K562 (cell line): ENCODE results near the gene SLC1A4. TPM values are rescaled to one million over a fixed set of nuclear protein-coding genes. Genes with fewer than 3 reads are reported as not detected.

Experiments
- ATAC-seq: fragments of 200-7000 bp; cut with Tn5 transposase; 3 replicates; pipeline ENCODE4 v1.9.1; 2020; ENCODE audit warnings: moderate library complexity
- BruUV-seq: library from RNA; stranded (reverse); fragments of 400-500 nt; replicated peaks from 2 replicates; lab custom pipeline; 2021; lab: Mats Ljungman, UMichigan
- CTCF ChIA-PET: fragments of 300-600 bp; formaldehyde crosslinking; extraction: SDS; loops from one replicate; lab custom pipeline; 2021; ENCODE audit warnings: low intra/inter-chr PET ratio; lab: Yijun Ruan, JAX
- POLR2A ChIA-PET: fragments of 300-600, 350-650 bp; sonication (Branson Sonifier 250); formaldehyde crosslinking; extraction: SDS; loops from one replicate; lab custom pipeline; 2021; ENCODE audit warnings: antibody characterized with exemption, inconsistent platforms; lab: Yijun Ruan, JAX
- DNase-seq, 4 experiments: peaks; one replicate each; pipeline versions ENCODE4 v3.0.0 to v3.0.0-alpha.2; 2011 to 2018; ENCODE audit warnings: low spot score in 3 of 4, mixed read lengths in 3 of 4; ENCODE audit errors: extremely low read depth in 1 of 4
- FAIRE-seq: peaks from 2 replicates; lab custom pipeline; 2011; peaks lifted over from hg19 to GRCh38; lab: Jason Lieb, UNC
- H2AFZ ChIP-seq: 2 replicates; pipeline ENCODE4 v1.6.0; 2011; ENCODE audit warnings: low read depth, low read length, control low read depth, inconsistent platforms
- H3K27ac ChIP-seq: fragments of 200-600 bp; 3 replicates; pipeline ENCODE4 v1.8.0; 2011; ENCODE audit warnings: low read depth, mild to moderate bottlenecking, control low read depth, inconsistent platforms, low read length, moderate library complexity, mixed read lengths; ENCODE audit errors: extremely low read depth
- H3K27me3 ChIP-seq, 2 experiments: fragments of 300-600 bp in 1 of 2; 2 replicates in 1 of 2; 3 replicates in 1 of 2; pipeline versions ENCODE4 v1.6.0 to v1.8.0; 2011; ENCODE audit warnings: inconsistent platforms in 2 of 2, low read length in 2 of 2, mild to moderate bottlenecking in 1 of 2, mixed read lengths in 1 of 2, moderate library complexity in 1 of 2; ENCODE audit not compliant: control insufficient read depth in 2 of 2, insufficient read depth in 2 of 2
- H3K36me3 ChIP-seq: fragments of 300-600 bp; 3 replicates; pipeline ENCODE4 v1.8.0; 2011; ENCODE audit warnings: mild to moderate bottlenecking, low read length, inconsistent platforms; ENCODE audit not compliant: control insufficient read depth, insufficient read depth
- H3K4me1 ChIP-seq, 2 experiments: fragments of 200-600 bp in 1 of 2; replicated peaks in 1 of 2; 2 replicates in 1 of 2; 3 replicates in 1 of 2; pipeline versions ENCODE4 v1.5.1 to v1.8.0; 2011; ENCODE audit warnings: inconsistent platforms in 2 of 2, low read length in 2 of 2, mild to moderate bottlenecking in 1 of 2, mixed read lengths in 1 of 2, moderate library complexity in 1 of 2; ENCODE audit not compliant: control insufficient read depth in 2 of 2, insufficient read depth in 2 of 2
- H3K4me2 ChIP-seq: 2 replicates; pipeline ENCODE4 v1.6.1; 2011; ENCODE audit warnings: low read length, control low read depth, inconsistent platforms, mixed read lengths; ENCODE audit not compliant: insufficient read depth
- H3K4me3 ChIP-seq: fragments of 200-600 bp; sonication (generic), shearing (Covaris generic); 2 replicates; pipeline ENCODE4 v1.5.1; 2016; ENCODE audit warnings: control low read depth, inconsistent platforms
- H3K79me2 ChIP-seq: fragments of 200-600 bp; 3 replicates; pipeline ENCODE4 v1.8.0; 2011; ENCODE audit warnings: low read length, inconsistent platforms; ENCODE audit not compliant: control insufficient read depth, insufficient read depth
- H3K9ac ChIP-seq, 2 experiments: 2 replicates each; pipeline versions ENCODE4 v1.6.0 to v1.6.1; 2011; ENCODE audit warnings: low read depth in 2 of 2, low read length in 2 of 2, control low read depth in 1 of 2, inconsistent platforms in 1 of 2, mild to moderate bottlenecking in 1 of 2, mixed read lengths in 1 of 2; ENCODE audit not compliant: insufficient read depth in 1 of 2
- H3K9me1 ChIP-seq: one replicate; pipeline ENCODE4 v1.6.0; 2011; ENCODE audit warnings: inconsistent platforms, mild to moderate bottlenecking, low read length, moderate library complexity; ENCODE audit not compliant: control insufficient read depth, insufficient read depth
- H3K9me3 ChIP-seq: replicated peaks from 2 replicates; pipeline ENCODE4 v1.5.1; 2011; ENCODE audit warnings: low read depth, low read length, inconsistent platforms; ENCODE audit not compliant: control insufficient read depth, insufficient read depth
- H4K20me1 ChIP-seq: replicated peaks from 2 replicates; pipeline ENCODE4 v1.6.1; 2011; ENCODE audit warnings: low read length, inconsistent platforms, mixed read lengths; ENCODE audit not compliant: control insufficient read depth, insufficient read depth
- ATF2 ChIP-seq: sonication (generic); formaldehyde crosslinking; IDR thresholded peaks from 2 replicates; pipeline ENCODE4 v1.8.1; 2022; ENCODE audit warnings: missing genetic modification reagents
- HSF4 ChIP-seq: fragments of 250-450 bp; sonication (Bioruptor Pico); IDR thresholded peaks from 2 replicates; pipeline ENCODE4 v2.1.2; 2022; ENCODE audit warnings: mild to moderate bottlenecking, moderate library complexity, borderline replicate concordance
- MAZ ChIP-seq, 2 experiments: fragments of 450-650 bp in 1 of 2; sonication (generic) in 1 of 2; formaldehyde crosslinking; IDR thresholded peaks in 1 of 2; conservative IDR thresholded peaks in 1 of 2; 2 replicates each; pipeline versions ENCODE4 v1.4.0 to v1.5.0; 2020; ENCODE audit warnings: mild to moderate bottlenecking in 1 of 2, missing genetic modification reagents in 1 of 2
- SNRNP70 ChIP-seq: fragments of 200-400 bp; formaldehyde crosslinking; optimal IDR thresholded peaks from 2 replicates; pipeline ENCODE3; 2017; ENCODE audit warnings: low read depth, low read length
- TFE3 ChIP-seq: fragments of 450-650 bp; formaldehyde crosslinking; IDR thresholded peaks from 2 replicates; pipeline ENCODE4 v1.4.0; 2020; ENCODE audit warnings: mild to moderate bottlenecking, mixed read lengths
- ZNF347 ChIP-seq: fragments of 450-650 bp; formaldehyde crosslinking; IDR thresholded peaks from 2 replicates; pipeline ENCODE4 v1.4.0; 2020; ENCODE audit warnings: low read depth, mild to moderate bottlenecking, moderate library complexity
- ZNF449 ChIP-seq: fragments of 250-450 bp; sonication (Bioruptor Pico); IDR thresholded peaks from 2 replicates; pipeline ENCODE4 v1.8.0; 2022; ENCODE audit warnings: moderate library complexity, mild to moderate bottlenecking, inconsistent platforms
- WGBS: fragments of 100-300 bp; shearing (Covaris generic); methylation state at CpG from one replicate; pipeline ENCODE4 v1.1.6; 2016; ENCODE audit warnings: low coverage, mixed read lengths; ENCODE audit not compliant: insufficient coverage; ENCODE audit errors: missing lambda C conversion rate; 5-methylcytosine and 5-hydroxymethylcytosine counted together
- in situ Hi-C: fragments of 300-500 bp; cut with MboI; formaldehyde crosslinking; loops from 4 replicates; pipeline ENCODE4 v1.15.0; 2018; ENCODE audit warnings: inconsistent platforms, mixed read lengths
- intact Hi-C: fragments of 100-400 bp; cut with micrococcal nuclease; formaldehyde crosslinking; loops from 2 replicates; pipeline ENCODE4 v1.14.2; 2022
- polyA plus RNA-seq, 8 experiments: library from polyadenylated mRNA; depleted of rRNA in 4 of 8; stranded (reverse) in 5 of 8; unstranded in 3 of 8; fragments of >200 nt; fragmentation: Nextera tagmentation in 2 of 8; fragmentation: Illumina TruSeq in 1 of 8; extraction: Ambion mirVana in 2 of 8; extraction: Trizol in 1 of 8; gene quantifications; 2 replicates each; pipeline versions ENCODE4 v1.2.1 to v1.2.3, GENCODE V29; 2011 to 2014; ENCODE audit warnings: inconsistent platforms in 1 of 8, missing spikeins in 1 of 8
- total RNA-seq, 7 experiments: library from RNA; depleted of rRNA in 6 of 7; stranded (reverse); fragments of >200 nt in 6 of 7; fragmentation: Illumina TruSeq in 2 of 7; extraction: Trizol in 2 of 7; gene quantifications; 2 replicates each; pipeline versions ENCODE4 v1.2.1 to v1.2.3, GENCODE V29; 2011 to 2021; ENCODE audit warnings: low replicate concordance in 1 of 7

Gene SLC1A4
- total and polyA plus RNA-seq, 9 of the 15 experiments (the other 6 are each of a cell fraction or from before 2014, with no cell fraction given): 4.4 to 24.0 (median 10.9) TPM

DNA sequence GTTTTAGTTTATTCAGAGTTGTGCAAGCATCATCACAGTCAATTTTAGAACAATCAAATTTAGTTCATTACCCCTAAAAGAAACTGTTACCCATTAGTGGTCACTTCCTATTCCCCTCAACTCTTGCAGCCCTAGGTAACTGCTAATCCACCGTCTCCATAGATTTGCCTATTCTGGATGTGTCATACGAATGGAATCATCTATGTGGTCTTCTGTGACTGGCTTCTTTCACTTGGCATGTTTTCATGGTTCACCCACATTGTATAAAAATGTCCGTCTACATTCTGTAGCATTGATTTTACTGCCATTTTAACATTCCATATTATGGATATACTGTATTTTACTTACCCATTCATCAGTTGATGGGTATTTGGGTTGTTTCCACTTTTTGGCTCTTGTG, 61.7 kb downstream of the SLC1A4 start:
- in situ Hi-C loops (no loop called here), intact Hi-C loops (no loop called here)
- Histone ChIP-seq H3K9me1 (no peaks in the 10 kb centered on the region), H3K4me3 (no peak overlapping the region), H3K27me3 (no peaks in the 10 kb centered on the region), H3K4me1 (peaks cover 3 to 7% of the 10 kb centered on the region in 2 experiments; a peak in 3 of 5 replicates), H2AFZ (no peak overlapping the region), H3K9ac (no peak overlapping the region), H3K4me2 (no peak overlapping the region), H3K9me3 (peaks cover 6% of the 10 kb centered on the region; the same call in 1 of the 2 replicates), H3K27ac (no peak overlapping the region), H3K36me3 (no peaks in the 10 kb centered on the region; the same call in 2 of the 3 replicates)
- 46% methylated on average over 3 of the region's 3 CpGs for WGBS
- no TSS peak for BruUV-seq
- ChIA-PET POLR2A (no interaction called here), CTCF (no interaction called here)
- ATAC-seq: no peak
- FAIRE-seq: no peak
- no peak for DNase-seq
- TF ChIP-seq TFE3 (CRISPR knock-in tag) (no peak), HSF4 (CRISPR knock-in tag) (no peak), SNRNP70 (no peak)
- TF ChIP-seq, all 486 proteins: peak for 0
- Histone ChIP-seq H4K20me1 (no peaks in the 10 kb centered on the region), H3K79me2 (no peaks in the 10 kb centered on the region)

GRCh38 chr2:65053199-65053598, 64.0 kb downstream of the SLC1A4 start:
- WGBS: 0% methylated on average over 1 of the region's 1 CpG
- FAIRE-seq (no peak), DNase-seq (no peak), ATAC-seq (no peak)
- Histone ChIP-seq H3K27ac (no peak overlapping the region), H3K36me3 (no peaks in the 10 kb centered on the region; the same call in 2 of the 3 replicates), H3K4me1 (peaks cover 12 to 22% of the 10 kb centered on the region in 2 experiments; a peak in 4 of 5 replicates), H3K9ac (no peak overlapping the region), H3K27me3 (no peaks in the 10 kb centered on the region), H3K9me3 (peaks cover 3% of the 10 kb centered on the region; the same call in 1 of the 2 replicates), H2AFZ (no peak overlapping the region), H3K4me2 (no peak overlapping the region), H3K9me1 (no peaks in the 10 kb centered on the region), H4K20me1 (peaks cover 6% of the 10 kb centered on the region), H3K79me2 (peaks cover 13% of the 10 kb centered on the region; the same call in 2 of the 3 replicates)
- intact Hi-C loops (no loop called here), in situ Hi-C loops (no loop called here)
- CTCF ChIA-PET: no interaction called here
- no TSS peak for BruUV-seq
- POLR2A ChIA-PET: interaction anchor here (1.0 to 1.2 kb wide), 2 partner anchors 10 to 77 kb away, joined by 3 to 5 read pairs; partner anchors contain the start of gene RAB1A
- TF ChIP-seq ATF2: no peak
- TF ChIP-seq ZNF449 (CRISPR knock-in tag): no peak
- TF ChIP-seq MAZ (CRISPR knock-in tag; conservative IDR thresholded peaks at IDR 0.05 in 1 of 2, IDR thresholded peaks at IDR 0.05 in 1 of 2): no peak
- TF ChIP-seq ZNF347 (CRISPR knock-in tag): no peak
- TF ChIP-seq, all 486 proteins: peak for 0
- H3K4me3 ChIP-seq: no peak overlapping the region
